Skeletal muscle satellite cell (primary cell): ENCODE measurements around the gene CENPS.
"Not testable (repeated sequence)": the region's sequence is repeated elsewhere in the genome, so short reads cannot be mapped to it uniquely, and the experiment has no call there.

Experiments
- H3K27me3 ChIP-seq: 2 replicates; pipeline ENCODE4 v1.7.0; 2013; ENCODE audit warnings: low read length; ENCODE audit not compliant: control insufficient read depth, insufficient read depth
- H3K36me3 ChIP-seq: 2 replicates; pipeline ENCODE4 v1.7.0; 2013; ENCODE audit warnings: mild to moderate bottlenecking, control low read depth, low read length; ENCODE audit not compliant: insufficient read depth
- H3K4me1 ChIP-seq: 2 replicates; pipeline ENCODE4 v1.7.0; 2013; ENCODE audit warnings: low read length; ENCODE audit not compliant: control insufficient read depth, insufficient read depth
- H3K4me2 ChIP-seq: 2 replicates; pipeline ENCODE4 v1.7.0; 2013; ENCODE audit warnings: mild to moderate bottlenecking, low read length
- H3K4me3 ChIP-seq: 2 replicates; pipeline ENCODE4 v1.7.0; 2013; ENCODE audit warnings: low read length
- H3K9ac ChIP-seq: 2 replicates; pipeline ENCODE4 v1.7.0; 2013; ENCODE audit warnings: mild to moderate bottlenecking, low read depth, low read length, moderate library complexity
- H3K9me3 ChIP-seq: replicated peaks from 2 replicates; pipeline ENCODE4 v1.7.0; 2013; ENCODE audit warnings: mild to moderate bottlenecking, control low read depth, low read length

CENPS gene

GRCh38 chr1:10424034-10424433 lies 6.2 kb upstream of the CENPS start:
- Histone ChIP-seq H3K27me3 (no peaks in the 10 kb centered on the region), H3K9me3 (no peaks in the 10 kb centered on the region), H3K9ac (no peak overlapping the region), H3K36me3 (peaks cover 27% of the 10 kb centered on the region), H3K4me3 (no peak overlapping the region), H3K4me2 (no peak overlapping the region), H3K4me1 (peaks cover 4% of the 10 kb centered on the region)

- Histone ChIP-seq H3K36me3 (peaks cover 21% of the 10 kb centered on the region), H3K4me3 (no peak overlapping the region), H3K9ac (no peak overlapping the region), H3K4me2 (no peak overlapping the region), H3K9me3 (no peaks in the 10 kb centered on the region), H3K27me3 (no peaks in the 10 kb centered on the region), H3K4me1 (peaks cover 5% of the 10 kb centered on the region)
These were observed 5.6 kb upstream of the CENPS start for GRCh38 chr1:10424651-10425050.

DNA sequence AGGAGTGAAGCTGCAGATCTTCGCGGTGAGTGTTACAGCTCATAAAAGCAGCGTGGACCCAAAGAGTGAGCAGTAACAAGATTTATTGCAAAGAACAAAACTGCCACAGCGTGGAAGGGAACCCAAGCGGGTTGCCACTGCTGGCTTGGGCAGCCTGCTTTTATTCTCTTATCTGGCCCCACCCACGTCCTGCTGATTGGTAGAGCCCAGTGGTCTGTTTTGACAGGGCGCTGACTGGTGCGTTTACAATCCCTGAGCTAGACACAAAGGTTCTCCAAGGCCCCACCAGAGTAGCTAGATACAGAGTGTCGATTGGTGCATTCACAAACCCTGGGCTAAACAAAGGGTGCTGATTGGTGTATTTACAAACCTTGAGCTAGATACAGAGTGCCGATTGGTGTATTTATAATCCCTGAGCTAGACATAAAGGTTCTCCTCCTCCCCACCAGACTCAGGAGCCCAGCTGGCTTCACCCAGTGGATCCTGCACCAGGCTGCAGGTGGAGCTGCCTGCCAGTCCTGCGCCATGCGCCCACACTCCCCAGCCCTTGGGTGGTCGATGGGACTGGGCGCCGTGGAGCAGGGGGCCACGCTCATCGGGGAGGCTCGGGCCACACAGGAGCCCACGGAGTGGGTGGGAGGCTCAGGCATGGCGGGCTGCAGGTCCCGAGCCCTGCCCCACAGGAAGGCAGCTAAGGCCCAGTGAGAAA lies 4.3 kb upstream of the CENPS start:
- not testable (repeated sequence) for H3K27me3 ChIP-seq, H3K4me2 ChIP-seq, H3K4me1 ChIP-seq, H3K9ac ChIP-seq, H3K4me3 ChIP-seq, H3K9me3 ChIP-seq
- peaks cover 10% of the 10 kb centered on the region for H3K36me3 ChIP-seq

DNA sequence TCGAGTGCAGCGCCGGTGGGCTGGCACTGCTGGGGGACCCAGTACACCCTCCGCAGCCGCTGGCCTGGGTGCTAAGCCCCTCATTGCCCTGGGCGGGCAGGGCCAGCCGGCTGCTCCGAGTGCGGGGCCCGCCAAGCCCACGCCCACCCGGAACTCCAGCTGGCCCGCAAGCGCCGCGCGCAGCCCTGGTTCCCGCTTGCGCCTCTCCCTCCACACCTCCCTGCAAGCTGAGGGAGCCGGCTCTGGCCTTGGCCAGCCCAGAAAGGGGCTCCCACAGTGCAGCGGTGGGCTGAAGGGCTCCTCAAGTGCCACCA lies 3.7 kb upstream of the CENPS start:
- not testable (repeated sequence) for H3K27me3 ChIP-seq, H3K36me3 ChIP-seq, H3K4me3 ChIP-seq, H3K9ac ChIP-seq, H3K9me3 ChIP-seq, H3K4me2 ChIP-seq
- H3K4me1 ChIP-seq: peaks cover 15% of the 10 kb centered on the region

GRCh38 chr1:10428984-10429383 lies 1.2 kb upstream of the CENPS start:
- Histone ChIP-seq H3K27me3 (no peaks in the 10 kb centered on the region), H3K36me3 (no peaks in the 10 kb centered on the region), H3K9me3 (no peaks in the 10 kb centered on the region), H3K4me2 (no peak overlapping the region), H3K4me3 (no peak overlapping the region), H3K9ac (no peak overlapping the region), H3K4me1 (peaks cover 12% of the 10 kb centered on the region)

GRCh38 chr1:10429868-10430215 lies 391 bp upstream of the CENPS start:
- Histone ChIP-seq H3K4me2 (peak overlapping the region; percentile 93), H3K4me1 (peaks cover 12% of the 10 kb centered on the region), H3K27me3 (no peaks in the 10 kb centered on the region), H3K9ac (peak overlapping the region; percentile 93), H3K4me3 (peak overlapping the region; percentile 94), H3K36me3 (no peaks in the 10 kb centered on the region), H3K9me3 (no peaks in the 10 kb centered on the region)

DNA sequence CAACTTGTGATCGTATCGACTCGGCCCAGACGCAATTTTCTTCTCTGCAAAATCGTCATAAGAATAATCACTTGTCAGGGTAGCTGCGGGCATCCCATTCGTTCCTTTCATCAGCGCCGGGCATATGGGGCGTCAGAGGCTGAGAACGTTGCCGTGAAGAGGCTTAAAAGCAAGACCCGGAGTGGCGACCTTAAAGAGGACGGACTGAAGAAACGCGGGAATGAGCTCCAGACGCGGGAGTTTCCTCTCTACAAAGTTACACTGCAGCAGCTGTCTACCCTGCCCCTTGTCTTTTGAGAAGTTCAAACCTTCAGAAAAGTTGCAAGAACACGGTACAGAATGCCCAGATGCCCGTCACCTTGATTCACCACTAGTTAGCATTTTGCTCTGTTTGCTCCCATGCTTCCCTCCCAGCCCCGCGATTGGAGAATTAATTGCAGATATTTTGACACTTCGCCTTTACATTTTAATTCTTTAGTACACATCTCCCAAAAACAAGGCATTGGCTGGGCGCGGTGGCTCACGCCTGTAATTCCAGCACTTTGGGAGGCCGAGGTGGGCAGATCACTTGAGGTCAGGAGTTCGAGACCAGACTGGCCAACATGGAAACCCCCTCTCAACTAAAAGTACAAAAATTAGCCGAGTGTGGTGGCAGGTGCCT lies 967 bp downstream of the CENPS start:
- peak overlapping the region; percentile 94 for H3K4me3 ChIP-seq
- peaks cover 12% of the 10 kb centered on the region for H3K4me1 ChIP-seq
- H3K36me3 ChIP-seq: no peaks in the 10 kb centered on the region
- peak overlapping the region; percentile 93 for H3K9ac ChIP-seq
- no peaks in the 10 kb centered on the region for H3K27me3 ChIP-seq
- H3K4me2 ChIP-seq: peak overlapping the region; percentile 93
- no peaks in the 10 kb centered on the region for H3K9me3 ChIP-seq

DNA sequence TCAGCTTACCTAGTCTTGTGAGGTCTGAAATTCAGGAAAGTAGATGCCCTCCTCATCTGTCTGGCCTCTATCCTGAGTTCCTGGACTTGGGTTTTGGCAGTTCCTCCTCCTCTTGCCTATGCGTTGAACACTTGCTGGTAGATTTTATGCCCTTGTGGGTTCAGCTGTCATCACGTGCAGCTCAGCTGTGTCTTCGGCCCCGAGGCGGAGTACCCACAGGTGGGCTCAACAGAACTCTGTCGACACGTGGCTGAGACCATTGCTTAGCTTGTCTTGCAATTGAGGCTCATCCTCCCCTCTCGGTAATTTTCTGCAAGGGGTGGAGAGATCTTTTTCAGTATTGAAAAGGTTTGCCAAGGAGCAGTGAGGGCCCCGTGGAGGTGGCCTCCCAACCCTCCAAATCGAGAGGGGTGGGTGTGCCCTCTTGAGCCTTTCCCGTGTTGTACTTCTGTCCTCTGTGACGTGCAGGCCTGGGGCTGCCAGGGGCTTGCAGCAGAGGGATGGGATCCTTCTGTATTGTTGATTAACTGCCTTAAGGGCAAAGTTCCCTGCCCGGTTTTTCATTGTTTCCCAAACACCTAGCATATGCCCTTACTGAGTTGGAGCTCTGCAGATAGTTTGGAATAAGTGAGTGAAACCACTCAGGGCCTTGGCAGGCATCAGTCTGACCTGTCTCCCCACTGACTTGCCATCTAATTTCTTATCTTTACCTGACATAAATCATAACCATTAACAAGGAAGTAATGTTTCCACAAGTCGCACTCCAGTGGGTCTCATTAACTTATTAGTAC lies 2.9 kb downstream of the CENPS start:
- Histone ChIP-seq H3K9ac (no peak overlapping the region), H3K4me2 (no peak overlapping the region), H3K4me3 (no peak overlapping the region), H3K4me1 (peaks cover 12% of the 10 kb centered on the region), H3K27me3 (no peaks in the 10 kb centered on the region), H3K36me3 (no peaks in the 10 kb centered on the region), H3K9me3 (no peaks in the 10 kb centered on the region)

DNA sequence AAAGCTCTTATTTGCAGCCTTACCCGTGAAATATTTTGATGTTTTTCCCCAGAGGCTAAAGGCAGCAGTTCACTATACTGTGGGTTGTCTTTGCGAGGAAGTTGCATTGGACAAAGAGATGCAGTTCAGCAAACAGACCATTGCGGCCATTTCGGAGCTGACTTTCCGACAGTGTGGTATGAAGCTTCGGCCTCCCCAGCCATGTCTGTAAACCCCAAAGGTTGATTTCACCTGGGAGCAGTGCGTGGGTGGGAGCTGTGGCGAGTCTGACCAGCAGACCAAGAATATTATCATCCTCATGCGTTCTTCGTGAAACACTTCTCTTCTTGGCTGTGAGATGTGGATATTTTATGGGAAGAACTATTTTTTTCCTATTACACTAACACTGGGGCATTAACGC lies 3.6 kb downstream of the CENPS start:
- Histone ChIP-seq H3K4me1 (peaks cover 12% of the 10 kb centered on the region), H3K36me3 (no peaks in the 10 kb centered on the region), H3K27me3 (no peaks in the 10 kb centered on the region), H3K9me3 (no peaks in the 10 kb centered on the region), H3K4me3 (no peak overlapping the region), H3K4me2 (no peak overlapping the region), H3K9ac (no peak overlapping the region)

GRCh38 chr1:10434590-10434989 lies 4.4 kb downstream of the CENPS start:
- peaks cover 11% of the 10 kb centered on the region for H3K4me1 ChIP-seq
- no peaks in the 10 kb centered on the region for H3K9me3 ChIP-seq
- H3K36me3 ChIP-seq: no peaks in the 10 kb centered on the region
- H3K27me3 ChIP-seq: no peaks in the 10 kb centered on the region
- H3K9ac ChIP-seq: no peak overlapping the region
- no peak overlapping the region for H3K4me3 ChIP-seq
- no peak overlapping the region for H3K4me2 ChIP-seq

DNA sequence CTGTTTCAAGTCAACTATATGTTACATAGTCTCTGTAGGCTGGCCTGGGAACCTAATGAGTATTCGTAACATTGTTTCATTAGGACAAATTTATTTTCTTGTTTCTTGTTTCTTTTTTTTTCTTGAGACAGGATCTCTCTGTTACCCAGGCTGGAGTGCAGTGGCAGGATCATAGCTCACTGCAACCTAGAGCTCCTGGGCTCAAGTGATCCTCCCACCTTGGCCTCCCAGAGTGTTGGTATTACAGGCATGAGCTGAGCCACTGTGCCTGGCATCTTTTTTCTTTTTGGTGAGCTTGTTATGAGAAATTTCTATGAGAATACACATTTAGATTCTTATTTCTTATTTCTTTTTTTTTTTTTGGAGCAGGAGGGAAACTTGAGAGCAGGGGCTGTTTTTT lies 6.8 kb downstream of the CENPS start:
- Histone ChIP-seq H3K4me2 (no peak overlapping the region), H3K9me3 (no peaks in the 10 kb centered on the region), H3K4me1 (no peaks in the 10 kb centered on the region), H3K4me3 (no peak overlapping the region), H3K27me3 (no peaks in the 10 kb centered on the region), H3K36me3 (peaks cover 4% of the 10 kb centered on the region), H3K9ac (no peak overlapping the region)
